ENCODE results near the gene HS3ST5.

DNA sequence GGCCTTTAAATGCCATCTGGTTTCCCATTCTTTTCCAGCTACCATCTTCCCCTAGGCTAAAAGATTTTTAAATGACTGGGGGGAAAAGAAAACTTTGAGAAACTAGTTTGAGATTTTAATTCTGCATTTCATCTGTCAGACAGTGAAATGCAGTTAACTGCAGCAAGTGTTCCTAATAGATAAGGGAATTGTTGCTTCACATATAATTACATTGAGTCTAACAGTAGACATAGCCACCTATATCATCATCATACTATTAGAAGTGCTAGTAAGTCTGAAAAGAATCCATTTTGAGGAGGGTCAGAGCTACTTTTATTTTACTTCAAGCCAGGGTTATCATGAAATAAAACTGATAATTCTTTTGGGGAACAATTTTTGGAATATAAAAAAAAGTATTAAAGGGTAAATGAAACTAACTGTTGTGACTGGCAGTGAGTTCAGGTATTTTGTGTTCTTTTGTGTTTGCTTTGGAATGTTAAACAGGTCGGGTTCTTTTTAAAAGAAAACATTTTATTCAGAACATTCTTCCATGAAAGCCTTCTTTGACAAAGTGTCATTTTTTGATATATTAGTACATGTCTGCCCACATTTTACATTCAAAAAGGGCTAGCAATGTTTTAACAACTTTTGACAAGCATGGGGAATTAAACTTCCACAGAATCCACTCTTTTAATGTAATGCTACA lies 170.1 kb downstream of the HS3ST5 start:
- TF ChIP-seq POLR2A (IDR thresholded peaks at IDR 0.05) (no peak), POLR2AphosphoS5 (IDR thresholded peaks at IDR 0.05) (no peak)
- TF ChIP-seq, protein P1, sequence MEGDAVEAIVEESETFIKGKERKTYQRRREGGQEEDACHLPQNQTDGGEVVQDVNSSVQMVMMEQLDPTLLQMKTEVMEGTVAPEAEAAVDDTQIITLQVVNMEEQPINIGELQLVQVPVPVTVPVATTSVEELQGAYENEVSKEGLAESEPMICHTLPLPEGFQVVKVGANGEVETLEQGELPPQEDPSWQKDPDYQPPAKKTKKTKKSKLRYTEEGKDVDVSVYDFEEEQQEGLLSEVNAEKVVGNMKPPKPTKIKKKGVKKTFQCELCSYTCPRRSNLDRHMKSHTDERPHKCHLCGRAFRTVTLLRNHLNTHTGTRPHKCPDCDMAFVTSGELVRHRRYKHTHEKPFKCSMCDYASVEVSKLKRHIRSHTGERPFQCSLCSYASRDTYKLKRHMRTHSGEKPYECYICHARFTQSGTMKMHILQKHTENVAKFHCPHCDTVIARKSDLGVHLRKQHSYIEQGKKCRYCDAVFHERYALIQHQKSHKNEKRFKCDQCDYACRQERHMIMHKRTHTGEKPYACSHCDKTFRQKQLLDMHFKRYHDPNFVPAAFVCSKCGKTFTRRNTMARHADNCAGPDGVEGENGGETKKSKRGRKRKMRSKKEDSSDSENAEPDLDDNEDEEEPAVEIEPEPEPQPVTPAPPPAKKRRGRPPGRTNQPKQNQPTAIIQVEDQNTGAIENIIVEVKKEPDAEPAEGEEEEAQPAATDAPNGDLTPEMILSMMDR (IDR thresholded peaks at IDR 0.05 in 8 of 11, conservative IDR thresholded peaks at IDR 0.05 in 3 of 11) = no peak
